IMR-90 (cell line): Measurements from ENCODE around the gene BSCL2.
A peak's percentile ranks its signal among the peaks of the same experiment; 100 is the strongest.

ENCODE experiments used
- CEBPB ChIP-seq: IDR thresholded peaks from 2 replicates; pipeline ENCODE4 v1.6.1; 2012; ENCODE audit warnings: low read depth, low read length, improper control_type of control experiment
- CHD1 ChIP-seq: IDR thresholded peaks from 2 replicates; pipeline ENCODE4 v1.6.1; 2012; ENCODE audit warnings: low read depth, low read length, improper control_type of control experiment
- CTCF ChIP-seq: conservative IDR thresholded peaks from 2 replicates; pipeline ENCODE4 v1.5.1; 2012; ENCODE audit warnings: mild to moderate bottlenecking, low read depth, low read length, improper control_type of control experiment
- ELK1 ChIP-seq: fragments of 150-350 bp; IDR thresholded peaks from 2 replicates; pipeline ENCODE4 v1.6.1; 2016; ENCODE audit warnings: low read depth, mild to moderate bottlenecking, low read length, moderate library complexity, borderline replicate concordance
- FOS ChIP-seq: fragments of 150-350 bp; IDR thresholded peaks from 2 replicates; pipeline ENCODE4 v1.6.1; 2016; ENCODE audit warnings: low read depth, low read length
- MAZ ChIP-seq: IDR thresholded peaks from 2 replicates; pipeline ENCODE4 v1.6.1; 2012; ENCODE audit warnings: low read depth, mild to moderate bottlenecking, low read length, improper control_type of control experiment, moderate library complexity, borderline replicate concordance
- NFE2L2 ChIP-seq: fragments of 150-350 bp; IDR thresholded peaks from 2 replicates; pipeline ENCODE4 v1.6.1; 2016; ENCODE audit warnings: low read depth, mild to moderate bottlenecking, low read length
- POLR2A ChIP-seq: IDR thresholded peaks from 2 replicates; pipeline ENCODE4 v1.6.1; 2012; ENCODE audit warnings: mild to moderate bottlenecking, low read depth, low read length
- RAD21 ChIP-seq: IDR thresholded peaks from 2 replicates; pipeline ENCODE4 v1.6.1; 2012; ENCODE audit warnings: low read length, improper control_type of control experiment
- SMC3 ChIP-seq: fragments of 150-350 bp; IDR thresholded peaks from 2 replicates; pipeline ENCODE4 v1.6.1; 2016; ENCODE audit warnings: low read depth, mild to moderate bottlenecking, antibody characterized with exemption, low read length, moderate library complexity
- USF2 ChIP-seq: fragments of 150-350 bp; IDR thresholded peaks from 2 replicates; pipeline ENCODE4 v1.6.1; 2017; ENCODE audit warnings: mild to moderate bottlenecking, antibody characterized with exemption, low read length, low read depth

GRCh38 chr11:62753736-62754603 lies 46.7 kb upstream of the BSCL2 start, which contains the start of gene ZBTB3:
- TF ChIP-seq POLR2A = peak; percentile 79; the same call in 1 of the 2 replicates
- no peak for TF ChIP-seq ELK1
- no peak for TF ChIP-seq CTCF
- TF ChIP-seq CHD1 = no peak
- TF ChIP-seq SMC3 = no peak
- TF ChIP-seq RAD21 = no peak
- TF ChIP-seq FOS = peak; percentile 72; the same call in 1 of the 2 replicates
- TF ChIP-seq CEBPB = no peak
- TF ChIP-seq USF2 = peak; percentile 21; the same call in 1 of the 2 replicates
- no peak for TF ChIP-seq NFE2L2
- TF ChIP-seq MAZ = peak; percentile 57; the same call in 1 of the 2 replicates
